ENCODE measurements around the gene TF. TPM values are rescaled to one million over a fixed set of nuclear protein-coding genes. Genes with fewer than 3 reads are reported as not detected.

The TF gene
- total and polyA plus RNA-seq, 2 of the 8 experiments (the other 6 are each of a cell fraction or from before 2014, with no cell fraction given) = 0.02 to 0.26 TPM

DNA sequence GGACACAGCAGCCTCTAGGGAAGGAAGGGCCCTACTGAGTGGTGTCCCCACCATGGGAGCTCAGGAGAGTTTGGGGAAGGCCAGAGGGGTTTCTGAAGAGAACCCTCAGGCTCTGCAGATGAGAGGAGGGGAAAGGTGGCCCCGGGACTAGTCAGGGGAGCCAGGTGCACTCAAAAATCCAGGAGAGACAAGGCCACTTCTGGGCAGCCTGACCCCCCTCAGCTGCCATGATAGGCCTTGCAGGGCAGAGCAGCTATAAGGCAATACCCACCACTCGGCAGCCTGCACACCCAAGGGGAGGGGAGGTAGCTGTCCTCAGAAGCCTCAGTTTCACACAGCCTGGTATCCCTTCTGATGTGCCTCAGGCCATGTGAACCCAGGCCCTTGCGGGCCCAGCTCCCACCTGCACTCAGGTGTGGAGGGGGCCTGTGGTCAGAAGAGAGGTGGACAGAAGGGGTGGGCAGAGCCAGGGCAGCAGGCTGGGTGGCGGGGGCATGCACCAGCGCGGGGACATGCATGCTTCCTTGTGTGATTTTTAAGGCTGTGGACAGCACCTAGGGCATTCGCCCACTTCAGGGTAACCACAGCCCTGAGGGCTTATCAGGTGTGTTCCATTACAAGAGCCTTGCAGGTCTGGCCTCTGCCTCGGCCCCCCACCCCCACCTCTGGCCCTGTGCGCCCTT, 94.0 kb downstream of the TF start:
- Histone ChIP-seq H3K56ac (replicated peaks; ENCODE audit: insufficient read length, low read depth, low read length) (no peak overlapping the region), H3K9me3 (ENCODE audit: insufficient read depth in 2 of 2, low read depth in 1 of 2, low read length in 1 of 2) (no peaks in the 10 kb centered on the region), H2AK5ac (ENCODE audit: low read depth, low read length) (no peak overlapping the region), H3K9ac (replicated peaks in 1 of 4; ENCODE audit: extremely low read depth in 1 of 4, low read depth in 3 of 4, low read length in 3 of 4) (no peak overlapping the region), H3K18ac (ENCODE audit: extremely low read depth, low read length) (no peak overlapping the region), H3K14ac (ENCODE audit: insufficient read length) (no peak overlapping the region), H4K5ac (ENCODE audit: insufficient read length, low read depth, low read length) (no peak overlapping the region), H2BK5ac (ENCODE audit: low read depth, low read length) (no peak overlapping the region), H2BK20ac (ENCODE audit: low read length) (no peak overlapping the region), H3K23ac (ENCODE audit: insufficient read length) (no peak overlapping the region), H2BK120ac (replicated peaks; ENCODE audit: low read depth, low read length) (no peak overlapping the region), H3K23me2 (ENCODE audit: low read depth, low read length) (peaks cover 3% of the 10 kb centered on the region; the same call in 1 of the 2 replicates), H4K91ac (replicated peaks; ENCODE audit: insufficient read length, low read length) (no peak overlapping the region), H4K8ac (ENCODE audit: extremely low read depth, insufficient read depth, low read length) (no peak overlapping the region), H3K79me1 (ENCODE audit: low read depth, low read length) (no peaks in the 10 kb centered on the region), H3K4me3 (ENCODE audit: extremely low read depth in 1 of 4, insufficient read depth in 2 of 4, low read depth in 3 of 4, low read length in 4 of 4) (no peak overlapping the region), H3K4ac (replicated peaks; ENCODE audit: insufficient read length, low read depth, low read length) (no peak overlapping the region), H3K4me2 (ENCODE audit: insufficient read depth in 1 of 2, low read depth in 2 of 2, low read length in 2 of 2) (no peak overlapping the region), H2BK15ac (ENCODE audit: low read length) (no peak overlapping the region), H4K20me1 (replicated peaks in 1 of 2; ENCODE audit: control insufficient read depth in 1 of 2, insufficient read depth in 2 of 2, low read length in 2 of 2) (no peaks in the 10 kb centered on the region), H3K27me3 (replicated peaks in 1 of 4; ENCODE audit: control insufficient read depth in 3 of 4, extremely low read depth in 1 of 4, insufficient read depth in 3 of 4, low read length in 3 of 4) (no peaks in the 10 kb centered on the region), H3K79me2 (ENCODE audit: control insufficient read depth in 1 of 2, insufficient read depth in 2 of 2, low read length in 2 of 2) (no peaks in the 10 kb centered on the region), H3K27ac (ENCODE audit: low read depth, low read length) (no peak overlapping the region), H3K36me3 (ENCODE audit: control insufficient read depth in 2 of 4, insufficient read depth in 4 of 4, low read length in 3 of 4) (no peaks in the 10 kb centered on the region; a peak in 3 of 8 replicates), H2BK12ac (ENCODE audit: low read depth, low read length) (no peak overlapping the region), H2AFZ (ENCODE audit: low read length) (no peak overlapping the region), H3K4me1 (replicated peaks in 1 of 4; ENCODE audit: control insufficient read depth in 3 of 4, insufficient read depth in 4 of 4, low read length in 3 of 4) (peaks cover 0 to 2% (median 0%) of the 10 kb centered on the region in 4 experiments; a peak in 1 of 7 replicates)
- CTCF ChIA-PET (ENCODE audit: partially characterized antibody) = interaction anchor here (0.7 to 1.9 kb wide), 4 partner anchors 14 to 32 kb away, joined by 3 to 5 read pairs (median 4); no protein-coding TSS in a partner anchor
- WGBS, 2 experiments (ENCODE audit: extremely low coverage in 1 of 2, insufficient coverage in 1 of 2, insufficient read length in 1 of 2, insufficient replicate concordance in 2 of 2, low coverage in 1 of 2, low lambda C conversion rate in 2 of 2, missing lambda C conversion rate in 1 of 2) = 96% methylated on average over 7 of the region's 9 CpGs; no CpG with 5 or more reads in 1 of the 2 experiments
- TF ChIP-seq CREB1 (IDR thresholded peaks at IDR 0.05) = no peak
- TF ChIP-seq GTF2F1 (IDR thresholded peaks at IDR 0.05; ENCODE audit: borderline replicate concordance, low read depth, low read length) = no peak
- TF ChIP-seq SIRT6 (IDR thresholded peaks at IDR 0.05; ENCODE audit: low read length) = no peak
- no peak for TF ChIP-seq SIX5 (IDR thresholded peaks at IDR 0.05; ENCODE audit: low read depth, low read length)
- TF ChIP-seq, protein P1, sequence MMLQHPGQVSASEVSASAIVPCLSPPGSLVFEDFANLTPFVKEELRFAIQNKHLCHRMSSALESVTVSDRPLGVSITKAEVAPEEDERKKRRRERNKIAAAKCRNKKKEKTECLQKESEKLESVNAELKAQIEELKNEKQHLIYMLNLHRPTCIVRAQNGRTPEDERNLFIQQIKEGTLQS (IDR thresholded peaks at IDR 0.05; ENCODE audit: insufficient read depth, low read depth, low read length) = no peak
- TF ChIP-seq KDM1A (IDR thresholded peaks at IDR 0.05; ENCODE audit: borderline replicate concordance, low read length) = no peak
- no peak for TF ChIP-seq TAF7 (optimal IDR thresholded peaks at IDR 0.05; ENCODE audit: borderline replicate concordance, low read depth, low read length)
- TF ChIP-seq, protein P2, sequence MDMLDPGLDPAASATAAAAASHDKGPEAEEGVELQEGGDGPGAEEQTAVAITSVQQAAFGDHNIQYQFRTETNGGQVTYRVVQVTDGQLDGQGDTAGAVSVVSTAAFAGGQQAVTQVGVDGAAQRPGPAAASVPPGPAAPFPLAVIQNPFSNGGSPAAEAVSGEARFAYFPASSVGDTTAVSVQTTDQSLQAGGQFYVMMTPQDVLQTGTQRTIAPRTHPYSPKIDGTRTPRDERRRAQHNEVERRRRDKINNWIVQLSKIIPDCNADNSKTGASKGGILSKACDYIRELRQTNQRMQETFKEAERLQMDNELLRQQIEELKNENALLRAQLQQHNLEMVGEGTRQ (IDR thresholded peaks at IDR 0.05; ENCODE audit: low read length) = no peak
- no peak for TF ChIP-seq BACH1 (IDR thresholded peaks at IDR 0.05; ENCODE audit: low read length)
- TF ChIP-seq BCL11A (IDR thresholded peaks at IDR 0.05; ENCODE audit: low read depth in 2 of 2, low read length in 2 of 2) = no peak
- no peak for TF ChIP-seq JUN (IDR thresholded peaks at IDR 0.05; ENCODE audit: low read depth, low read length)
- POLR2A ChIA-PET (ENCODE audit: partially characterized antibody) = no interaction called here
- no peak for DNase-seq (ENCODE audit: low read depth in 1 of 2, low spot score in 2 of 2)
- no peak for FAIRE-seq
